K562 (cell line): ENCODE measurements around the gene HLA-DOA.

Experiments used
- KDM4B ChIP-seq, 2 experiments: fragments of 450-650 bp in 1 of 2; sonication (generic) in 1 of 2; IDR thresholded peaks; 2 replicates each; pipeline ENCODE4 v1.6.1; 2016 to 2017; ENCODE audit warnings: borderline replicate concordance in 2 of 2, antibody characterized with exemption in 1 of 2, low read depth in 1 of 2, mild to moderate bottlenecking in 1 of 2
- NBN ChIP-seq: fragments of 450-650 bp; IDR thresholded peaks from 2 replicates; pipeline ENCODE4 v1.6.1; 2016; ENCODE audit warnings: low read depth, mild to moderate bottlenecking
- POLR2A ChIP-seq: fragments of 450-650 bp; conservative IDR thresholded peaks from 2 replicates; pipeline ENCODE4 v1.6.1; 2016
- PRMT5 ChIP-seq: sonication (generic); formaldehyde crosslinking; IDR thresholded peaks from 2 replicates; pipeline ENCODE4 v1.5.0; 2020; ENCODE audit warnings: missing genetic modification reagents
- RAD21 ChIP-seq, 2 experiments: fragments of 250-450 bp in 1 of 2; fragments of 450-650 bp in 1 of 2; sonication (Bioruptor Pico) in 1 of 2; formaldehyde crosslinking in 1 of 2; IDR thresholded peaks in 1 of 2; conservative IDR thresholded peaks in 1 of 2; 2 replicates each; pipeline versions ENCODE4 v1.4.0 to v1.8.0; 2020 to 2022; ENCODE audit warnings: mild to moderate bottlenecking in 2 of 2, moderate library complexity in 1 of 2
- REST ChIP-seq, 2 experiments: fragments of 450-650 bp; formaldehyde crosslinking in 1 of 2; IDR thresholded peaks; 2 replicates each; pipeline versions ENCODE4 v1.4.0 to v1.6.1; 2014 to 2020; ENCODE audit warnings: mild to moderate bottlenecking in 2 of 2, borderline replicate concordance in 1 of 2, low read depth in 1 of 2
- SIN3A ChIP-seq, 2 experiments: fragments of 150-350 bp in 1 of 2; IDR thresholded peaks; 2 replicates each; pipeline ENCODE4 v1.6.1; 2011 to 2016; ENCODE audit warnings: borderline replicate concordance in 2 of 2, low read depth in 2 of 2, low read length in 2 of 2, mild to moderate bottlenecking in 2 of 2, moderate library complexity in 2 of 2; ENCODE audit not compliant: control insufficient read depth in 1 of 2
- SLC30A9 ChIP-seq: fragments of 250-450 bp; sonication (Bioruptor Pico); IDR thresholded peaks from 2 replicates; pipeline ENCODE4 v1.8.0; 2022; ENCODE audit warnings: mild to moderate bottlenecking, moderate library complexity
- TF ChIP-seq, protein P1 (sequence below), 3 experiments: IDR thresholded peaks in 2 of 3; conservative IDR thresholded peaks in 1 of 3; 2 replicates each; pipeline ENCODE4 v1.5.1; 2011 to 2012; ENCODE audit warnings: low read length in 3 of 3, mild to moderate bottlenecking in 3 of 3, control low read depth in 2 of 3, improper control_type of control experiment in 1 of 3, inconsistent platforms in 1 of 3, low read depth in 1 of 3, mixed read lengths in 1 of 3, moderate library complexity in 1 of 3; ENCODE audit not compliant: insufficient read depth in 2 of 3
- TF ChIP-seq, protein P2 (sequence below): sonication (generic); formaldehyde crosslinking; IDR thresholded peaks from 2 replicates; pipeline ENCODE4 v1.8.1; 2023; ENCODE audit warnings: mild to moderate bottlenecking, missing genetic modification reagents
- TF ChIP-seq, protein P3 (sequence below): sonication (generic); formaldehyde crosslinking; IDR thresholded peaks from 2 replicates; pipeline ENCODE4 v1.5.0; 2020; ENCODE audit warnings: missing genetic modification reagents

GRCh38 chr6:32974016-32974333, 35.4 kb downstream of the HLA-DOA start:
- TF ChIP-seq NBN (no peak), SLC30A9 (CRISPR knock-in tag) (no peak), SIN3A (IDR thresholded peaks at IDR 0.05; ENCODE audit: borderline replicate concordance in 2 of 2, control insufficient read depth in 1 of 2, low read depth in 2 of 2, low read length in 2 of 2) (no peak), PRMT5 (CRISPR knock-in tag) (no peak), REST (IDR thresholded peaks at IDR 0.05; ENCODE audit: borderline replicate concordance) (no peak), REST (CRISPR knock-in tag; IDR thresholded peaks at IDR 0.05; ENCODE audit: low read depth) (no peak), POLR2A (no peak), KDM4B (IDR thresholded peaks at IDR 0.05; ENCODE audit: borderline replicate concordance in 2 of 2, low read depth in 1 of 2) (no peak), RAD21 (CRISPR knock-in tag; conservative IDR thresholded peaks at IDR 0.05 in 1 of 2, IDR thresholded peaks at IDR 0.05 in 1 of 2) (no peak)
- TF ChIP-seq, protein P1, sequence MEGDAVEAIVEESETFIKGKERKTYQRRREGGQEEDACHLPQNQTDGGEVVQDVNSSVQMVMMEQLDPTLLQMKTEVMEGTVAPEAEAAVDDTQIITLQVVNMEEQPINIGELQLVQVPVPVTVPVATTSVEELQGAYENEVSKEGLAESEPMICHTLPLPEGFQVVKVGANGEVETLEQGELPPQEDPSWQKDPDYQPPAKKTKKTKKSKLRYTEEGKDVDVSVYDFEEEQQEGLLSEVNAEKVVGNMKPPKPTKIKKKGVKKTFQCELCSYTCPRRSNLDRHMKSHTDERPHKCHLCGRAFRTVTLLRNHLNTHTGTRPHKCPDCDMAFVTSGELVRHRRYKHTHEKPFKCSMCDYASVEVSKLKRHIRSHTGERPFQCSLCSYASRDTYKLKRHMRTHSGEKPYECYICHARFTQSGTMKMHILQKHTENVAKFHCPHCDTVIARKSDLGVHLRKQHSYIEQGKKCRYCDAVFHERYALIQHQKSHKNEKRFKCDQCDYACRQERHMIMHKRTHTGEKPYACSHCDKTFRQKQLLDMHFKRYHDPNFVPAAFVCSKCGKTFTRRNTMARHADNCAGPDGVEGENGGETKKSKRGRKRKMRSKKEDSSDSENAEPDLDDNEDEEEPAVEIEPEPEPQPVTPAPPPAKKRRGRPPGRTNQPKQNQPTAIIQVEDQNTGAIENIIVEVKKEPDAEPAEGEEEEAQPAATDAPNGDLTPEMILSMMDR (IDR thresholded peaks at IDR 0.05 in 2 of 3, conservative IDR thresholded peaks at IDR 0.05 in 1 of 3; ENCODE audit: insufficient read depth in 2 of 3, low read depth in 1 of 3, low read length in 3 of 3), result no peak
- TF ChIP-seq, protein P2, sequence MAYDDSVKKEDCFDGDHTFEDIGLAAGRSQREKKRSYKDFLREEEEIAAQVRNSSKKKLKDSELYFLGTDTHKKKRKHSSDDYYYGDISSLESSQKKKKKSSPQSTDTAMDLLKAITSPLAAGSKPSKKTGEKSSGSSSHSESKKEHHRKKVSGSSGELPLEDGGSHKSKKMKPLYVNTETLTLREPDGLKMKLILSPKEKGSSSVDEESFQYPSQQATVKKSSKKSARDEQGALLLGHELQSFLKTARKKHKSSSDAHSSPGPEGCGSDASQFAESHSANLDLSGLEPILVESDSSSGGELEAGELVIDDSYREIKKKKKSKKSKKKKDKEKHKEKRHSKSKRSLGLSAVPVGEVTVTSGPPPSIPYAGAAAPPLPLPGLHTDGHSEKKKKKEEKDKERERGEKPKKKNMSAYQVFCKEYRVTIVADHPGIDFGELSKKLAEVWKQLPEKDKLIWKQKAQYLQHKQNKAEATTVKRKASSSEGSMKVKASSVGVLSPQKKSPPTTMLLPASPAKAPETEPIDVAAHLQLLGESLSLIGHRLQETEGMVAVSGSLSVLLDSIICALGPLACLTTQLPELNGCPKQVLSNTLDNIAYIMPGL, result no peak
- TF ChIP-seq, protein P3, sequence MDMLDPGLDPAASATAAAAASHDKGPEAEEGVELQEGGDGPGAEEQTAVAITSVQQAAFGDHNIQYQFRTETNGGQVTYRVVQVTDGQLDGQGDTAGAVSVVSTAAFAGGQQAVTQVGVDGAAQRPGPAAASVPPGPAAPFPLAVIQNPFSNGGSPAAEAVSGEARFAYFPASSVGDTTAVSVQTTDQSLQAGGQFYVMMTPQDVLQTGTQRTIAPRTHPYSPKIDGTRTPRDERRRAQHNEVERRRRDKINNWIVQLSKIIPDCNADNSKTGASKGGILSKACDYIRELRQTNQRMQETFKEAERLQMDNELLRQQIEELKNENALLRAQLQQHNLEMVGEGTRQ (CRISPR knock-in tag), result no peak
